HFFc6 (cell line): ENCODE results near the gene STARD4. TPM values are rescaled to one million over a fixed set of nuclear protein-coding genes. Genes with fewer than 3 reads are reported as not detected.

ENCODE experiments used
- DNase-seq: peaks from one replicate; pipeline ENCODE4 v3.0.0-alpha.2; 2018
- H3K27ac Mint-ChIP-seq: 2 replicates; pipeline ENCODE4 v1.8.0; 2020; ENCODE audit warnings: mild to moderate bottlenecking, mixed read lengths
- H3K27me3 Mint-ChIP-seq: 2 replicates; pipeline ENCODE4 v1.8.0; 2021; ENCODE audit warnings: mild to moderate bottlenecking, moderate library complexity, mixed read lengths; ENCODE audit not compliant: insufficient read depth
- H3K36me3 Mint-ChIP-seq: 2 replicates; pipeline ENCODE4 v1.8.0; 2021; ENCODE audit warnings: low read depth, mixed read lengths
- H3K4me1 Mint-ChIP-seq: 2 replicates; pipeline ENCODE4 v1.8.0; 2020; ENCODE audit warnings: low read depth, mixed read lengths
- H3K4me3 Mint-ChIP-seq: 2 replicates; pipeline ENCODE4 v1.8.0; 2020; ENCODE audit warnings: mild to moderate bottlenecking, moderate library complexity, mixed read lengths
- H3K9me3 Mint-ChIP-seq: 2 replicates; pipeline ENCODE4 v1.8.0; 2020; ENCODE audit warnings: mild to moderate bottlenecking, mixed read lengths
- CTCF ChIP-seq: fragments of 200-600 bp; sonication (generic); IDR thresholded peaks from 2 replicates; pipeline ENCODE4 v1.5.0; 2021; ENCODE audit warnings: antibody characterized with exemption, mild to moderate bottlenecking
- total RNA-seq, 6 experiments: library from RNA; stranded (reverse); fragmentation: NEBNext Ultra II Directional; extraction: Animal tissue kit (Norgen Biotek cat#: 25700); gene quantifications; 2 replicates in 1 of 6; 3 replicates in 5 of 6; pipeline ENCODE4 v1.2.3, GENCODE V29; 2021

Gene STARD4
- total RNA-seq, 6 experiments from 2014 or later, result 18.0 to 26.4 (median 24.4) TPM

GRCh38 chr5:111447822-111448221 lies 64.5 kb downstream of the STARD4 start:
- peaks cover 24% of the 10 kb centered on the region for H3K4me1 Mint-ChIP-seq
- no peak for DNase-seq
- TF ChIP-seq CTCF, result no peak
- H3K9me3 Mint-ChIP-seq, result no peaks in the 10 kb centered on the region
- no peaks in the 10 kb centered on the region for H3K36me3 Mint-ChIP-seq
- H3K27ac Mint-ChIP-seq, result no peak overlapping the region
- H3K4me3 Mint-ChIP-seq, result no peak overlapping the region
- H3K27me3 Mint-ChIP-seq, result no peaks in the 10 kb centered on the region

- Mint-ChIP-seq H3K27ac (no peak overlapping the region), H3K27me3 (no peaks in the 10 kb centered on the region), H3K9me3 (no peaks in the 10 kb centered on the region), H3K4me1 (peaks cover 17% of the 10 kb centered on the region), H3K36me3 (no peaks in the 10 kb centered on the region), H3K4me3 (no peak overlapping the region)
- no peak for TF ChIP-seq CTCF
- DNase-seq, result no peak
Observed at GRCh38 chr5:111447099-111447498, 65.2 kb downstream of the STARD4 start.

Other genes with a start within 250 kb of the STARD4 start
- 10 to 100 TPM; 32.0 to 89.1 (median 35.1) TPM for gene NREP, start 244.7 kb upstream of the STARD4 start, total RNA-seq